A673 (cell line): ENCODE measurements around the gene BMX. TPM values are rescaled to one million over a fixed set of nuclear protein-coding genes. Genes with fewer than 3 reads are reported as not detected.

Experiments used
- BruUV-seq: library from RNA; stranded (reverse); fragments of 400-500 nt; replicated peaks from 2 replicates; lab custom pipeline; 2021; lab: Mats Ljungman, UMichigan
- CTCF ChIA-PET: fragments of 300-600 bp; sonication (Branson Sonifier 250); formaldehyde crosslinking; loops from one replicate; lab custom pipeline; 2022; ENCODE audit warnings: antibody characterized with exemption; lab: Charles Lee
- POLR2A ChIA-PET: fragments of 300-600 bp; sonication (Branson Sonifier 250); formaldehyde crosslinking; loops from one replicate; lab custom pipeline; 2022; ENCODE audit warnings: antibody characterized with exemption; ENCODE audit not compliant: low non-redundant PET; lab: Charles Lee
- DNase-seq: peaks from one replicate; pipeline ENCODE4 v3.0.0-alpha.2; 2015; ENCODE audit warnings: low spot score
- H3K27ac ChIP-seq: fragments of 200-600 bp; sonication (generic); 2 replicates; pipeline ENCODE4 v1.5.1; 2016; ENCODE audit warnings: mixed run types, low read depth, mild to moderate bottlenecking, mixed read lengths, antibody characterized with exemption, low read length; ENCODE audit not compliant: poor library complexity, severe bottlenecking
- H3K27me3 ChIP-seq: fragments of 200-600 bp; sonication (generic); replicated peaks from 2 replicates; pipeline ENCODE4 v1.6.1; 2017; ENCODE audit warnings: mixed run types, low read depth, mild to moderate bottlenecking, mixed read lengths, antibody characterized with exemption, low read length; ENCODE audit not compliant: insufficient read depth, poor library complexity
- H3K36me3 ChIP-seq: fragments of 200-600 bp; sonication (generic); 2 replicates; pipeline ENCODE4 v1.6.1; 2016; ENCODE audit warnings: mixed run types, mild to moderate bottlenecking, mixed read lengths, antibody characterized with exemption, low read length; ENCODE audit not compliant: insufficient read depth, poor library complexity, severe bottlenecking
- H3K4me1 ChIP-seq: fragments of 200-600 bp; sonication (generic); 2 replicates; pipeline ENCODE4 v1.6.1; 2017; ENCODE audit warnings: mixed run types, mild to moderate bottlenecking, mixed read lengths, antibody characterized with exemption, low read length; ENCODE audit not compliant: insufficient read depth, poor library complexity, severe bottlenecking
- H3K4me3 ChIP-seq: fragments of 200-600 bp; sonication (generic); 2 replicates; pipeline ENCODE4 v1.5.1; 2016; ENCODE audit warnings: low read depth, mixed run types, mild to moderate bottlenecking, mixed read lengths, low read length; ENCODE audit not compliant: poor library complexity, severe bottlenecking
- H3K9me3 ChIP-seq: fragments of 200-600 bp; sonication (generic); 2 replicates; pipeline ENCODE4 v1.6.1; 2016; ENCODE audit warnings: mixed run types, low read depth, mild to moderate bottlenecking, mixed read lengths, antibody characterized with exemption, low read length; ENCODE audit not compliant: poor library complexity, severe bottlenecking
- CTCF ChIP-seq: fragments of 300-800, 200-600 bp; sonication (generic); conservative IDR thresholded peaks from 2 replicates; pipeline ENCODE4 v1.5.1; 2017; ENCODE audit warnings: low read depth, mild to moderate bottlenecking, antibody characterized with exemption, low read length, moderate library complexity, mixed read lengths
- EZH2 ChIP-seq: fragments of 200-600 bp; sonication (generic); IDR thresholded peaks from 2 replicates; pipeline ENCODE4 v1.6.1; 2017; ENCODE audit warnings: borderline replicate concordance, low read depth, mild to moderate bottlenecking, mixed read lengths, antibody characterized with exemption, low read length; ENCODE audit not compliant: poor library complexity, severe bottlenecking
- intact Hi-C: fragments of 100-400 bp; cut with micrococcal nuclease; formaldehyde crosslinking; loops from one replicate; pipeline ENCODE4 v1.10.0; 2022; ENCODE audit not compliant: unreplicated experiment
- total RNA-seq: library from RNA; stranded (reverse); gene quantifications from 2 replicates; pipeline ENCODE4 v1.2.3, GENCODE V29; 2021

Gene BMX
- total RNA-seq, 1 experiment from 2014 or later = not detected

DNA sequence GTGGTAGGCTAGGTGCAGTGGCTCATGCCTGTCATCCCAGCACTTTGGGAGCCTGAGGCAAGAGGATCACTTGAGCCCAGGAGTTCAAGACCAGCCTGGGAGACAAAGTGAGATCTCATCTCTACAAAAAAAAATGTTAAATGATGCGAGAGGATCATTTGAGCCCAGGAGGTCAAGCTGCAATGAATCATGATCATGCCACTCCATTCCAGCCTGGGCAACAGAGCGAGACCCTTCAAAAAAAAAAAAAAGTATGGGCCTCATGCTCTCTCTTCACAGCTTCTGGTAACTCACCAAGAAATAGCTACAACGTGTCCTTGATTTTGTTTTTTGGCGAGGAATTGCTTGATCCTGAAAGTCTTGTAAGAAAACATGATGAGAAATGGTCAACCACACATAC lies 98.9 kb downstream of the BMX start:
- no peaks in the 10 kb centered on the region for H3K9me3 ChIP-seq
- intact Hi-C loops = no loop called here
- DNase-seq = no peak
- ChIA-PET CTCF (no interaction called here), POLR2A (no interaction called here)
- H3K4me1 ChIP-seq = no peaks in the 10 kb centered on the region
- BruUV-seq = no TSS peak
- no peak overlapping the region for H3K4me3 ChIP-seq
- peaks cover 56% of the 10 kb centered on the region for H3K27me3 ChIP-seq
- H3K27ac ChIP-seq = no peak overlapping the region
- TF ChIP-seq EZH2 = no peak
- no peak for TF ChIP-seq CTCF
- H3K36me3 ChIP-seq = no peaks in the 10 kb centered on the region

DNA sequence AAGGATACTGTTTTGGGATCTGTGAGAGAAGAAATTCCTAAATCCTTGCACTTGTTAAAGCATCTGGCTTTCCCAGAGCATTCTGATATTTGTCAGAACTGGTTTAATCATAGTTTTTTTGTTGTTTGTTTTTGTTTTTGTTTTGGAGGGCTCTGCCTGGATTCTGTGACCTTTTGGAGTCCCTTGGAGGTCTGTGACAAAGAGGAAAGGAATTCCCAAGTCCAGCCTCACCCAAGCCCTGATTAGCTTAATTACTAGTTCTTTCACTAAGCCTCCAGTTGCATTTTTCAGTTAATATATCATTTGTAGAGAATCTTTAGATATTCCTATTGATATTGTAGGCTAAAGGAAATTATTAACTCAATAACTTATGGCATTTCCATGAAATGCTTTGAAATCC lies 99.4 kb downstream of the BMX start:
- no TSS peak for BruUV-seq
- Histone ChIP-seq H3K4me3 (no peak overlapping the region), H3K9me3 (no peaks in the 10 kb centered on the region), H3K27ac (no peak overlapping the region), H3K27me3 (peaks cover 53% of the 10 kb centered on the region), H3K36me3 (no peaks in the 10 kb centered on the region), H3K4me1 (no peaks in the 10 kb centered on the region)
- TF ChIP-seq EZH2 = no peak
- TF ChIP-seq CTCF = no peak
- ChIA-PET CTCF (no interaction called here), POLR2A (no interaction called here)
- intact Hi-C loops = no loop called here
- no peak for DNase-seq

DNA sequence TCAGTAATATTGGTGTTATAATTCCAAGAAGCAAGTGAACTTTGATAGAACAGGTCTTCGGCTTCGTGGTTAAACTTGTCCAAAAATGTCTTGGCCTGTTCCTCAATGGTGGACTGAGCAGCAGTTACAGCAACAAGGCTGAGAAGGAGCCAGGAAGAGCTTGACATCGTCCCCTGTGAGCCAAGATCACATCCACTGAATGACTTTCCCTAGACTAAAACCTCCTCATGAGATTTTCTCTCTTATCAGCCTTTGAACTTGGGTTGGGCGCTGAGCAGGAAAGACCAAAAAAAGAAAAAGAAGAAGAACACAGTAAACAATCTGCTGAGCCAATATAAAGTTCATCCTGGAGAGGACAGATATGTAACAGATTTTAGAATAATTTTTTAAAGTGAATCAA lies 100.1 kb downstream of the BMX start, which contains the start of gene ACE2:
TSS of gene ACE2 (minus strand) at position 216 of the 400 bp plus-strand sequence. CDS start at position 167, 49 bp downstream.
- intact Hi-C loops = no loop called here
- Histone ChIP-seq H3K27me3 (peaks cover 54% of the 10 kb centered on the region), H3K27ac (no peak within 1 kb of the TSS), H3K4me1 (no peaks in the 10 kb centered on the region), H3K36me3 (no peaks in the 10 kb centered on the region), H3K9me3 (no peaks in the 10 kb centered on the region), H3K4me3 (no peak within 1 kb of the TSS)
- DNase-seq = no peak
- CTCF ChIA-PET = no interaction called here
- BruUV-seq = no TSS peak
- TF ChIP-seq CTCF (no peak), EZH2 (no peak)
- POLR2A ChIA-PET = no interaction called here
